MM.1S (cell line): Measurements from ENCODE around the gene NSFL1C.

ENCODE experiments used
- EZH2 ChIP-seq: fragments of 300-600 bp; sonication (generic); optimal IDR thresholded peaks from 2 replicates; pipeline ENCODE3; 2017; ENCODE audit warnings: low read depth, mild to moderate bottlenecking, antibody characterized with exemption, low read length, mixed read lengths
- TF ChIP-seq, protein P1 (sequence below): fragments of 300-600 bp; sonication (generic); IDR thresholded peaks from 2 replicates; pipeline ENCODE4 v1.5.1; 2016; ENCODE audit warnings: antibody characterized with exemption, low read length, mixed read lengths

DNA sequence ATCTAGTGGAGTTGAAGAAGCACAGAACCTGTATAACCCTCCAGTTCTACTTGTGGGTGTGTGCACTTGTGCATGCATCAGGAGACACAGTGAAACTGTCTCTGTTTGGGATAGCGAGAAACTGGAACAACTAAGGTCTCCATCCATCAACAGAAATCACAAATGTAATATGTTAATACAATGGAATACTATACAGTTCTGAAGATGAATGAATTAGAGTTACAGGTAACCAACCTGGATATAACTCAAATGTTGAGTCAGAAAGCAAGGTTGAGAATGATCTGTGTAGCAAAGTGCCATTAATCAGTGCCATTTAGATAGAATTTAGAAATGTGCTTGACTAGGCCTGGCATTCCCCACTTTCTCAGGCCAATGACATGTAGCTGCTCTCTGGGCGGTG lies 4.6 kb upstream of the NSFL1C start:
- TF ChIP-seq, protein P1, sequence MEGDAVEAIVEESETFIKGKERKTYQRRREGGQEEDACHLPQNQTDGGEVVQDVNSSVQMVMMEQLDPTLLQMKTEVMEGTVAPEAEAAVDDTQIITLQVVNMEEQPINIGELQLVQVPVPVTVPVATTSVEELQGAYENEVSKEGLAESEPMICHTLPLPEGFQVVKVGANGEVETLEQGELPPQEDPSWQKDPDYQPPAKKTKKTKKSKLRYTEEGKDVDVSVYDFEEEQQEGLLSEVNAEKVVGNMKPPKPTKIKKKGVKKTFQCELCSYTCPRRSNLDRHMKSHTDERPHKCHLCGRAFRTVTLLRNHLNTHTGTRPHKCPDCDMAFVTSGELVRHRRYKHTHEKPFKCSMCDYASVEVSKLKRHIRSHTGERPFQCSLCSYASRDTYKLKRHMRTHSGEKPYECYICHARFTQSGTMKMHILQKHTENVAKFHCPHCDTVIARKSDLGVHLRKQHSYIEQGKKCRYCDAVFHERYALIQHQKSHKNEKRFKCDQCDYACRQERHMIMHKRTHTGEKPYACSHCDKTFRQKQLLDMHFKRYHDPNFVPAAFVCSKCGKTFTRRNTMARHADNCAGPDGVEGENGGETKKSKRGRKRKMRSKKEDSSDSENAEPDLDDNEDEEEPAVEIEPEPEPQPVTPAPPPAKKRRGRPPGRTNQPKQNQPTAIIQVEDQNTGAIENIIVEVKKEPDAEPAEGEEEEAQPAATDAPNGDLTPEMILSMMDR = no peak
- TF ChIP-seq EZH2 = no peak
